HG02798 (cell line): ENCODE measurements around the gene PPP1R14C.
A peak's percentile ranks its signal among the peaks of the same experiment; 100 is the strongest.

Source experiments
- ATAC-seq: cut with Tn5 transposase; IDR thresholded peaks from one replicate; pipeline ENCODE4 v1.9.1; 2021; ENCODE audit warnings: mild to moderate bottlenecking; ENCODE audit not compliant: unreplicated experiment, poor library complexity

Gene PPP1R14C

DNA sequence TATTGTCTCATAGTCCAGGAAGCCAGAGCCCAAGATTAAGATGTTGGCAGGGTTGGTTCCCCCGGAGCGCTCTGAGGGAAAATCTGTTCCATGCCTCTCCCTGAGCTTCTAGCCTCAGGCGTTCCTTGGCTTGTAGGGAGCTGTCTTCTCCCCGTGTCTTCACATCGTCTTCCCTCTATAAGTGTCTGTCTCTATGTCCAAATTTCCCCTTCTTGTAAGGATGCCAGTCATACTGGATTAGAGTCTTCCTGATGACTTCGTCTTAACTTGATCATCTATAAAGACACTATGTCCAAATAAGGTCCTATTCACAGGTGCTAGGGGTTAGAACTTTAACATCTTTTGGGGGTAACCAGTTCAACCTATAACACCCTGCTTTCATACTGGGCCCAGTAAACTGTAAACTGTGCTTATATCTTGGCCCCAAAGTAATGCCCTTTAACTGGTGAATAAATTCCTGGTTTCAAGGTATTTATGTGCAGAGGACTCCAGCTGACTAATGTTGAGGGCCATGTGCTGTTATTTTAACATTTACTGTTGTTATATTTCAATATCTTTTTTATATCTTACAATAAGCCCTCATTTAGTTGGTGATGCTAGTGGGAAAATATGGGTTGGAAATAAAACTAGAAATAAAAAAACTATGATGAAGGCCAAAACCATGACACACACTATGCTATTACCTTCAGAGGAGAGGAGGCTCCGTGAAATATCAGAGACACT is 124.3 kb downstream of the PPP1R14C start:
- ATAC-seq, result no peak

DNA sequence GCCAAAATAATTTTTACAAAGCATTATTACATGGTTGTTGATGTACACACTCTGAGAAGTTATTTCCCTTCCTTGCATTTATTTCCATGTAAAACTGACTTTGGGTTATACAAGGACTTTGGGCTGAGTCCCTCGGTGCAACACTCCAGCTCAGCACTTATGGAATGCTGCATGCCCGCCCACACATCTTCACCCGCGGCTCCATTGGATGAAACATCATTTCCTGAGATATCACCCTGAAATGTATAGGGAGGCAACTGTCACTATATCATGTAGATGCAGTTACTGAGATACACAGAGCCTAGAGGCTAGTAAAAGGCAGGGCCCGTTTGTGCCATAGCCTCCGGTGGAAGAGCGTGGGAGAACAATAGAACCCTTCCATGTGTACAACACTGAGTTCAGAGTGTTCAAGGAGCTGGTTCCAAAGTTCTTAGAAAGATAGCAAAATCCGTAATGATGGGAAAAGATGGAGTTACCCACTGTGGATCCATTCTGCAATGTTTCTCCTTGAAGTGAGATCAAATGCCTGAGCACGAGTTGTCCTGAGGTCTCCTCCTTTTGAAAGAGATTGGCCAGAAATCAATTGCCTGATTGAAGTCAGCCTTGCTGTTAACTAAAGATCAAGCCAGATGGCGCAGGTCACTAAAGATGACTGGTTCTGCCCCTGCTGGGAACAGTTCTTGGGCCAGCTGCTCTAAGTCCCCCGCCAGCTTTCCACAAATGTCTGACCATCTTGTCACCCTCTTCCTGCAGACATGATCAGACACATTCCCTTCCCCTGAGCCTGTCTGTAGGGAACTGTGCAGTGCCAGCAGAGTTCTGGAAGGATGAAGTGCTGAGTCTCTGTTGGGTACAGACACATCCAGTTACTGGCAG is 125.1 kb downstream of the PPP1R14C start:
- ATAC-seq, result no peak

DNA sequence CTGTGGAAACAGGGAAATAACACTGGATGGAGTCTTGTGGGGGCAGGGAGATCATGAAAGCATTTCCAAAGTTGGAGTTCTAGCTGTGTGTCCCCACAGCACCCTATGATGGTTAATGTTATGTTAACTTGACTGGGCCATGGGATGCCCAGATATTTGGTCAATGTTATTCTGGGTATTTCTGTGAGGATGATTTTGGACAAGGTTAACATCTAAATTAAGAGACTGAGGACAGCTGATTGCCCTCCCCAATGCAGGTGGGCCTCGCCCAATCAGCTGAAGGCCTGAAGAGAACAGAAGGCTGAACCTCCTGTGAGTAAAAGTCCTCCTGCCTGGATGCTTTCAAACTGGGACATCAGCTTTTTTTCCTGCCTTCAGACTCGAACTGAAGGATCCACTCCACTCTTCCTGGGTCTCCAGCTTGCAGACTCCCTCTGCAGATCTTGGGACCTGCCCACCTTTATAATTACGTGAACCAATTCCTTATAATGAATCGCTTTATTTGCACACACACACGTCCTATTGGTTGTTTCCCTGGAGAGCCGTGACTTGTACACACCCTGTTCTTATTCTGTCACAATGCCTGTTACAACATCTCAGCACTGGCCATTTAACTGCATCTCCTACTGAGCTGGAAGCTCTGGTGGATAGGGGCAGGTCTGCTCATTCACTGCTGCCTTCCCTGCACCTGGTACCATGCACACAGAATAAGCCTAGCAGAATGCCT is 126.4 kb downstream of the PPP1R14C start:
- no peak for ATAC-seq

DNA sequence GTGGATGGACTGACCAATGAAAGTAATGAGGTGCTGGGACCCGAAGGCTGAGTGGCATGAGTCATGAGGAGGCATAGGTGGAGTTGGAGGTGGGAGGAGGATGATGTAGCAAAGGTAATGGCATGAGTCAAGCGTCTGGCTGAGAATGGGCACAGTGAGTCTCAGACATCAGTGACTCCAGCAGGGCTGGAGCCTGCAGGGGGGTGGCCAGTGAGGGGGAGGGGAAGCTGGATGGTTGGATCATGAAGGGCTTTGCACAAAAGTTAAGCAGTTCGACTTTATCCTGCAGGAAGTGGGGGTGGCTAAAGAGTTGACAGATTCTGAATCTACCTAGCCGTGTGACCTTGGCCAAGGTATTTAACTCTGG is 127.0 kb downstream of the PPP1R14C start:
- no peak for ATAC-seq

DNA sequence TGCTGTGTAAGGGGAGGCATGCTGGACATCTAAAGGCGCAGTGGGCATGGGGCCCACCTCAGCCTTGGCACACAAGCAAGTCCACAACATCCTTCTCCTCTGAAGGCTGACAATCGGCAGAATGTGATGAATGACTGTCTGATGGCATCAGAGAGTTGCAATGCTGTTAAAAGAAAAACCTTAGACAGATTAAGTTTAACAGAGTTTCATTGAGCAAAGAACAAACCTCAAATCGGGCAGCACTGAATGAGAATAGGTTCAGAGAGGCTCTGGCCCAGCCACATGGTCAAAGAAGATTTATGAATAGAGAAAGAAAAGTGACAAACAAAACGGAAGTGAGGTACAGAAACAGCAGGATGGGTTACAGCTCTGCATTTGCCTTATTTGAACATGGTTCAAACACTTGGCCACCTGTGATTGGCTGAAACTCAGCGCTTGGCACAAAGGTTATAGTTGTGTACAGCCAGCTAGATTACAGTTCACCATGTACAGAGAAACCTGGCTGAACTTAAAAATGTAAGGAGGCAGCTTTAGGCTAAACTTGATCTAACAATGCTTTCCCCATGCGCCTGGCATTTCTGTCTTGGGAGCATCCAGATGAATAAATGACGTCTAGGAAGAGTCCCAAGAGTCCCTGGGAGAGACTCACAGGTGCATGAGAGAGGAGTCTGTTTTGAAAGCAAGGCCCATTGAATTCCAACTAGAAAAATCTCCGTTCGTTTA is 127.6 kb downstream of the PPP1R14C start:
- no peak for ATAC-seq

DNA sequence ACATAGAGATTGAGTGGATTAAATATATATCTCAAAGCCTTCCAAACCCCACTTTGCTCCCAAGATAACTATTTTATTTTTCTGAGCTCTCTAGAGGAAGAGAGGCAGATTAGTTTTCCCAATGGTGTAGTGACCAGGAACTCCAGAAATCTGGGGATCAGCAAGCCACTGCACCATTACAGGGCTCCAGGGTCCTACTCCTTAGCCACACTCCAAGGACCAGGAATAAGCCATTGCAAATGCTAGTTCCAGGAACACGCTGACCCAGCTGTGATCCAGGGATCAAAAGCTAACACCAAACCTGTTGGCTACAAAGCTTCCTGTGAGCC is 128.3 kb downstream of the PPP1R14C start:
- ATAC-seq, result no peak

DNA sequence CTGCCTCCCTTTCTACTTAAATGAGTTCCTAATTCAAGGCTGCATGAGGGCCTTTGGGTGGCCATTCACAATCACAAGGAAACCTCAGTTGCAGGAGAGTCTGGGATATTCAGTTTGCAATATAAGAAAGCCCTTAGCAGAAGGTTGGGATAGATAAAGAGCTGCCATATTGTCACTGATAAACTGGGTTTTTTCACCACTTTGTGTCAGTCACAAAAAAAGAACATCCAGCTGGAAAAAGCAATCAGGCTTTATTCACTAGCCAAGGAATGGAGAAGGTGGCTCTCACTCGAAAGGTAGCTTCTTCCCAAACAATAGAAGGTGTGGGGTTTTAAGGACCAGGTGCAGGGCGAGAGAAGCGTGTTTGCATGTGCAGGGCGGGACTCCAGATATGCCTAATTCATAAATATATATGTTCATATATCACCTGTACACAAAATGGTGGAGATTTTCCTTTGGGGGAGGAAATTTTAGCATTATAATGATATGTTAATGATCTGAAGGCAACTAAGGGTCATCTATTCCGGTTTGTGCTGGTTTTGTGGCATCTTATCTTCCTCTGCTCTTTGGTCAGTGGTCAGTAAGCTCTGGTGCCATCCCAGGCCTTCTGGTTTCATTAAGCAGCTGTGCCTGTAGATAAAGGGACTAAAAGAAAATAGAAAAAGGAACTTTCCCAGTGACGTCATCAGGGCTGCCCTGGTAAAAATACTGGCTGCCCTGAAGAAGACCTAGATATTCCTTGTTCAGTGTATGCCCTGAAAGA is 128.8 kb downstream of the PPP1R14C start:
- ATAC-seq, result no peak

DNA sequence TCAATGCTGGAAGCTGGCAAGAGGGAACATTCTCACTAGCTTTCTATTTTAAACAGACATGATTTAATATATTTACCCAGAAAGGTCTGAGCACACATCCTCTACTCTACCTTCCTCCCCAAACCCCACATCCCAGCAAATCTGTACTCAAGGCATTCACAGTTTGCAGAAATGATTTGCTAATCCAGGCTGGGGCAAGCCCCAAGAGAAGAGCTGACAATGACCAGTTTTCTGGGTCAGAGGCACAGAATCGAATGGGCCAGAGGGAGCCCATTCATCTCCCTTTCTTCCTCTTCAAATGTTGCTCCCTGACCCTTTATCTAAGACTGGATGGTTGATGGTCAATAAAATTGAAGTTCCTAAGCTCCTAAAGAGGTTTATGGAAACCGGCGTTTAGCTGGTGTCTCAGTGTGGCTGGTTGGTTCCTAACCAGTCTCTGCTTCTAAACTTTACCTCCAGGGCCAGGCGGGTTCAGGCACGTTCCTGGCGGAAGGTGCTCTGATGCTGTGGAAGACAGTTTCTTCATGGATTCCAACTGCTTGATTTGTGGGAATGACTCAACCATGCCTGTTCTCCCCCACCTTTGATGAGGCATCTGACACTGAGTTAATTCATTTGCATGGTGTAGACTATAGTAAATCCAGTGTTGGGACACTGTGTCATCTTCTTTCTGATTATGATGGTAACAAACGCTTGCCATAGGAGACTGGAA is 129.6 kb downstream of the PPP1R14C start:
- no peak for ATAC-seq

DNA sequence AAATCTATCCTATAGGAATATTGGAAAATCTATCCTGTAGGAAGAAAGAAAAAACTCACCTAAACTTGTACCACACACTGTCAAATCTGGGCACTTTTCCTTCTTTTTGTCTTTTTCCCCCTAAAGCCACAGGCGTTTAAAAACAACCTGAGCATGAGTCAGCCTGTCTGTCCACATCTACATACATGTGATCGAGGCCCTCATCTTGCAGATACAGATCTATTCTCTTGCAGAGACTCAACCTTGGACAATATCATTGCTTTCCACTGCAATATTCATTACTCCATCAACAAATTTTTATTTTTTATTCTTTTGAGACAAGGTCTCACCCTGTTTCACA is 130.1 kb downstream of the PPP1R14C start:
- no peak for ATAC-seq

DNA sequence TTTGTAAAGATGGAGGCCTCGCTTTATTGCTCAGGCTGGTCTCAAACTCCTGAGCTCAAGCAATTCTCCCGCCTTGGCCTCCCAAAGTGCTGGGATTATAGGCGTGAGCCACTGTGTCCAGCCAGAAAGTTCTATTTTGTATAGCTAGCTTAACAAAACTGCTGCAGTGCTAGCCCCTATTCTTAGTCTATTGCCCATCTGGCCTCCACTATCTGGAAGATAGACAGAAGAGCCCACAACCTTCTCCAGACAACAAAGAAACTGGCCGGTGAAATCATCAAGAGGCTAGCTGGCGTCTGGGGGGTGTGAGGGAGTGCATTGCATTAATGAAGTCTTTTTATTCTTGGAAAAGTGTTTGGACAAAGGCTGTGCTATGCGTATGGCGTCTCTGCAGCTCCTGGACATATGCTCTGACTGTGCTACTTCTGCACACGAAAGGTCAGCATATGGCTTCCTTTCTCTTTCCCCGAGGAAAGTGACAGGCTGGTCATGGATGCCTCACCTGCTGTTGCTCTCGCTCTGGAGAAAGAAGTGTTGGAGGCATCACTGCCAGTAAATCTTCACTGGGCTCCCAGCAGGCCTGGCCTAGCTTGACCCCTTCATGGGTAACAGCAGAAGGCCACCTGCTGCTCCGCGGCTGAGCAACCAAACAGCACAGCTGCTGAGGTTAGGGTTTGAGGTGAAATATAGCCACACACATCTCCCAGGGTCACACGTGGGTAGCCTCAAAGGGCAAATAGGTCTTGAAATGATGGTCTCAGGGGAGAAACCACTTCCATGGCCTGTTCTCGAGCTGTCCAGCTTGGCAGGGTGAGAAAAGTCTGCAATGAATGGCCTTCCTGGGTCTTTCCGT is 130.8 kb downstream of the PPP1R14C start:
- peak; percentile 60 for ATAC-seq

DNA sequence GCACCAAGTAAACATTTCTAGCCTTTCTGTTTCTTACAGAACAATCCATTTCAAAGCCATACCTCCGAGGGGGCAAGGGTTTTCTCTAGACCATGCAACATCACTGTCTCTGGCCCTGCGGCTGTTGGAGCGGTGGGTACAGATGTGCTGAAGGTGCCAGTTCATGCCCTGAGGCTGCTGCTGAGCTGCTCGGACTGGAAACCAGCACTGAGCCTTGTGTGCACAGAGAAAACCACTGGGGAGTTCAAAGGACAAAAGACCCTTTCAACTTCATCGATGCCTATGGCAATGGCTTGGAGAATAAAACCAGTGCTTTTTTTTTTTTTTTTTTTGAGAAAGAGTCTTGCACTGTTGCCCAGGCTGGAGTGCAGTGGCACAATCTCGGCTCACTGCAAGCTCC is 132.6 kb downstream of the PPP1R14C start:
- ATAC-seq, result no peak

DNA sequence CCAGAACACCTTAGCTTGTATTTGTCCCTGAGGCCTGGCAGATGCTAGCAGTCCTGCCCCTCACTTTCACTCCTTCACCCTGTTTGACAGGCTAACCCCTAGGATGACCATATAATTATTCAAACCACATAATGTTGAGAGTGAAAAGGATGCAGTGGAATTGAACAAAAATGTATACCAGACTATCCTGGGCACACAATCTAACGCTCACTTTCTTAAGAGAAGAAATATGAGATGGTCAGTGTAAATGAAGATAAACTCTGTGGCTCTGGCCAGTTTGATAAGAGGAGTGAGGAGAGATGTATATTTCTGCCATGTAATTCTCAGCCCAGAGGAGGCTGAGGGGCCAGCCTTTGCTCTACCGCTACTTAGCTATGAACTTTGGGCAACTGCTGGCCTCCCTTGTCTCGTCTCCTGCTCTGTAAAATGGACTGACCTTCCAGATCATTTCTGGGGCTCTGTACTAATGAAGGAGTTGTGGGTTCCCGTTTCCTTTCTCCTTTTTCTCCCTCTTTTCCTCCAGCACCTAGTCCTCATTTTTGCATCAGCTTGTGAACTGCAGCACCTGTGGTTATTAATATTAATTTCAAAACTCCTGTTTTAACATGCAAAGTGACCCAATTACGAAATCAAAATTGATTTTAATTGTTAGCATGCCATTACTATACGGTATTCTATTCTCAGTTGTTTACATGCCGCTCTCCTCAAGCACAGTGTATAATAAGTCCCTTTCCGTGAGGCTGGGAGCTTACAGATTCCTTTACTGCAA is 133.5 kb downstream of the PPP1R14C start:
- no peak for ATAC-seq

DNA sequence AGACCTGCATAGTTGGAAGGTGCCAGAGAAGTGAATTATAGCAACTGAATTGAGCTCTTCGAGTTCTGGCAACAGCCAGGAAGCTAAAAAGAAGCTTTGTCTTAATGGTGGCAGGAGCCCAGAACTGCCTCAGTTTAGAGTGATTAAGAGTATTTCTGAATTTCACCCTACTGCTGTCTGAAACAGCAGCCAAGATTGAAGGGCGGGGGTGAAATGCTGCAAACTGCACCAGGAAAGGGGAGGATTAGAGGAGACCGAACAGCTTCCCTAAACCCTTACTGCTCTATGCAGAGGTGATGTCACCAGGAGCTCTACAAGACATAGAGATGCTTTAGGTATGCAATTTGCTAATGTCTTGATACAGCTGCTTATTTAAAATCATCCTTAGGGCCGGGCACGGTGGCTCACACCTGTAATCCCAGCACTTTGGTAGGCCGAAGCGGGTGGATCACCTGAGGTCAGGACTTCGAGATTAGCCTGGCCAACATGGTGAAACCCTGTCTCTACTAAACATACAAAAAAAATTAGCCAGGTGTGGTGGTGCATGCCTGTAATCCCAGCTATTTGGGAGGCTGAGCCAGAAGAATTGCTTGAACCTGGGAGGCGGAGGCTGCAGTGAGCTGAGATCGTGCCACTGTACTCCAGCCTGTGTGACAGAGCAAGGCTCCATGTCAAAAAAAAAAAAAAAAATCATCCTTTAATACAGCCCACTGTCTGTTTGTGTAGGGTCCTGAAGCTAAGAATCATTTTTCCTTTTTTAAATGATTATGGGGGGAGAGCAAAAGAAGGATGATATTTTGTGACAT is 134.3 kb downstream of the PPP1R14C start:
- ATAC-seq, result no peak

DNA sequence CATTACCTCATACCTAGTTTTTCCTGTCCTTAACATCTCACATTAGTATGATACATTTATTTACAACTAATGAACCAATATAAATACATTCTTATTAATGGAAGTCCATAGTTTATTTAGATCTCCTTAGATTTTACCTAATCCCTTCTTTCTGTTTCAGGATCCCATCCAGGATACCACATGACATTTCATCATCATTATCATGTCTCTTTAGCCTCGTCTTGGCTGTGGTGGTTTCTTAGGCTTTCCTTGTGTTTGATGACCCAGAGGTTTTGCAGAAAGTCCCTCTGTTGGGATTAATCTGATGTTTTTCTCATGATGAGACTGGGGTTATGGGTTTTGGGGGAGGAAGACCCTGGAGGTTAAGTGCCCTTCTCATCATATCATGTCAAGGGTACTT is 136.7 kb downstream of the PPP1R14C start:
- ATAC-seq, result no peak

DNA sequence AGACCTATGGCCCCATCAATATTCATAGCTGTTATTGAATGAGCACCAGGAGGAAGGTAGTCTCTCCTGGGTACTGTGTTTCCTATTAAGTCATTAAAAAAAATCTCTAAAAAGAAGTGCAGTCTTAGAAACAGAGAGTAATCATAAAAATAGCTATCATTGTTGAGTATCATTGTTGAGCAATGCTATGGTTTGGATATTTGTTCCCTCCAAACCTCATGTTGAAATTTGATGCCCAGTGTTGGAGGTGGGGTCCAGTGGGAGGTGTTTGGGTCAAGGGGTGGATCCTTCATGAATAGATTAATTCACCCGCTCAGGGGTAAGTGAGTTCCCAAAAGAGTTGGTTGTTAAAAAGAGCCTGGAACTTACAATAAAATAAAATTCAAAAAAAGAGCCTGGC is 137.9 kb downstream of the PPP1R14C start:
- no peak for ATAC-seq

DNA sequence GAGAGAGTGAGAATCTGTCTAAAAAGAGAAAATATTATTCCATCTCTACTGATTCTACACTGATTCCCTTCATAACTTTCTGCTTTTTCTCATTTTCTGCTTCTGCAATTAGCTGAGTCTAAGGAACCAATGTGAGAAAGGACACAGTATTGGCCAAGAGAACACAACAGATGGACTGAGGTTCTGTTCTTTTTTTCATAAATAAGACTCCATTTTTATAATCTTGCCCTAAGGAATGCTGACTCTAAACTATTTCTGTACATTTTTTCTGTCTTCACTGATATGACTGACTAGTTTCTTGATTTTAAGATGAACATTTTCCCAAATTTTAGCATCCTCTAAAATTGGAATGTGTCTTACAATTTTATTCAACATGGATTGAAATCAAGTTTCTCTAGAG is 138.9 kb downstream of the PPP1R14C start:
- ATAC-seq, result no peak

DNA sequence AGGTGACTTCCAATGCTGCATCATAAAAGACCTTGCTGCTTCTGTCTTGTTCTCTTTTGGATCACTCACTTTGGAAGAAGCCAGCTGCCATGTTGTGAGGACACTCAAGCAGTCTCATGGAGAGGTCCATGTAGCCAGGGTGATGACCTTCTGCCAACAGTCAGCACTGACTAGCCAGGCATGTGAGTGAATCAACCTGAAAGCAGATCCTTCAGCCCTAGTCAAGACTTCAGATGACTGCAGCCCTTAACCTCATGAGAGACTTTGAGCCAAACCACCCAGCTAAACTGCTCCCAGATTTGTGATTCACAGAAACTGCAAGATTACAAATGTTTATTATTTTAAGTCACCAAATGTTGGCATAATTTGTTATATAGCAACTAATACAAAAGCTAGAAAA is 140.0 kb downstream of the PPP1R14C start:
- ATAC-seq, result no peak
